Stimulated activated CD8-positive, alpha-beta memory T cell treated with anti-CD3 and anti-CD28 coated beads, Interleukin-15, amount 100 ng/mL, for 24 hours (primary cell): ENCODE results near the gene PTPRD.

Source experiments
- DNase-seq: peaks from one replicate; pipeline ENCODE4 v3.0.0-alpha.2; 2020; ENCODE audit warnings: low read depth

Gene PTPRD

DNA sequence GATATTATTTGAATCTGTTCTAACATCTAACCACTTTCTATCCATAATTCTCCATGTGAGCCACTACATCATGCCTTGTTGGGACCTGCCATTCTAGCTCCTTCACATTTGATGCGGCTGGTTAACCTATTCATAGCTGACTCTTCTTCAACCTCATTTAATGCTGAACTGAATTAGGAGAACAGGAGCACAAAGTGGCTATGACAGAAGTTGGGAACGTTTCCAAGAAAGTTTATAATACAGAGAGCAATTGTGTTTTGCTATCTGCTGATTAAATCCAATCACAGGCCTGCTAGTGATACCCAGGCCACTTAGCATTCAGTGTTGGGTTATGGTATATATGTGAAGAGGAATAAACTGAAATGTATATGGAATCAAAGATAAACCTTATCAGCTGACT is 440.3 kb downstream of the PTPRD start:
- DNase-seq = no peak

DNA sequence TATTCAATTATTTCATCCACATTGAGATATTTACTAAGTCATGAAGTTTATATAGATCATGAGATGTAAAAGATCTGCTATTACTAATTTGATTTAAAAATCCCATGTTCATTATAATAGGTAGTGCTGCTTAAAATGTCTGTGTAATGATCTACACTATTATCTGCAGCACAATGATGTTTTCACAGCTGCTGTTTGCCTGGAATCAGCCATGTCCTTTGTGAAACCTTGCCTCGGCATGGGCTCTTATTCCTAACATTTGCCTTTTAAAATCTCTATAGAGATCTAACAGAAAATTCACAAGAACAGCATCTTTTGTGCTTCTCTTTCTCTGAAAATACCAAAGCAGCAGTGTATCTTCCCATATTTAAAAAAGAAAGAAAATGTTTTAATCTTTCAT is 444.6 kb downstream of the PTPRD start:
- DNase-seq = no peak

DNA sequence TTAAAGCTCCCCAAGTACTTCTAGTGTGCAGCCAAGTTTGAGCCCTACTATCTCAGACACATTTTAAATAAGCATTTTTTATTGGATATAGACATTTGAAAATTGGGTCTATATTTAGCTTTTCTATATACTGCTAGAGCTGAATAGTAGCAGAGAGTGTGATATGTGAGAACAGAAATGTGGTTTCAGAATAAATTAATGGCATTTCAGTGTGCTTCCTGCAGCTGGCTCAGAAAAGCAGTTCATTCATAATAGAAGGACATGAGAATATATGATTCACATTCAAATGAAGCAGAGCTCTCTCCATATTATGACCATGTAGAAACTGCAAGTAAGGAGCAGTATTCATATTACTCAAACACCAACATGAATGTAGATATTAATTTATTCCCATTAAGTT is 464.0 kb downstream of the PTPRD start:
- no peak for DNase-seq

DNA sequence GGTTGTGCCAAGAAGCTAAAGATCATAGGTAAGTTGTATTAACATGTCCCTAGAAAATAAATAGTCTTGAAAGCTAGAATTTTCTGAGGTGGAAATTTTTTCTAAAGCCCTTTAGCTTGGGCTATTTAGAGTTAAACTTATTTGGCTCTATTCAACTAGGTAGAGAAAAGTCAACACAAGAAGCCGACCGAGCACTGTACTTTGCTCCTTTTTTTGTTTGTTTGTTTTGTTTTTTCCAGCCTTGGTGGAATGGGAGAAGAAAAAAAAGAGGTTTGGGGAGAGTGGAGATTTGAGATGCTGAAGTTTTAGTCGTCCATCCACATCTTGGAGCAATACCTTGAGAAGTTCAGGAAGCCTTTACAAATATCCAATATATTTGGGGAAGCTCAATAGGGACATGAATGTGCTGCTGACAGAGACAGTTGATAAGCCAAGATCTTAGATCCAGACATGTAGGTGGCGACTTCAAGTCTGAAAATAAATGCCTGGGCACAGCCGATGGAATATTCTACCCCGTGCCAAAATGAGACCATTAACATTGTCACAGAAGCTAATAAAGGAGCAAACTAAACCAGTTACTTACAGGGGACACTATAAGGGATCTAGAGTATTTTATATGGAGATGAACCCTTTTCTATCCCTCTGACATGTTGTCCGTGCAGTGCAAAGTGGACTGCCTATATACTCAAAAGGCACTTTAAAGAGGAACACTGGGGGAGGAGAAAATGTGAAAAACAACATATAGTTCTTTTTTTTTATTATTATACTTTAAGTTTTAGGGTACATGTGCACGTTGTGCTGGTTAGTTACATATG is 466.1 kb downstream of the PTPRD start:
- no peak for DNase-seq

DNA sequence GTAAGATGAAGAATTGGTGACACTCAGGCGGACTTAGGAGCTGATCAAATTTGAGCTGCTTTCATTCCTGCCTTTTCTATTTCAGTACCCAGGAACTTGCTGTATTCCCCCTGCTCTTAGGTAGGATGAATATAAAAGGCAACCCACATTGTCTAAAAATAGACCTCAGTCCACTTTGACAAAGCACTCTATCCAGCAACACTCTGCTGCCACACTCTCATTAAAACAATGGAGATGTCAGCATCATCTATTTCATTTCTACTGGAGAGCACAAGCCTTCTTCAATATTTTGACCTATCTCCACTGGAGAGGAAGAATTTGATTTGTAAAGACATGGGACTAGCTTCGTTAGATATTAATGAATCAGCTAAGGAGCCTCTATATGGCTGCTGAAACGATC is 468.4 kb downstream of the PTPRD start:
- no peak for DNase-seq

DNA sequence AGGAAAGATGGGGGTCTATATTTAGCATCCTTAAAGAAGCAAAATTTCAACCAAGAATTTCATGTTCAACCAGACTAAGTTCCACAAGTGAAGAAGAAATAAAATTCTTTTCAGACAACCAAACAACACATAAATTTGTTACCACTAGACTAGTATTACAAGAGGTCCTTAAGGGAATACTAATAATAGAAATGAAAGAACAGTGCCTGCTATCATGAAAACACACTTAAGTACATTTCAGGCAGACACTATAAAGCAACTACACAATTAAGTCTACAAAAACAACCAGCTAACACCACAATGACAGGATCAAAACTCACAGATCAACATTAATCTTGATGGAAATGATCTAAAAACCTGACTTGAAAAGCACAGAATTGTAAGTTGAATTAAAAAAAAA is 477.2 kb downstream of the PTPRD start:
- DNase-seq = no peak

DNA sequence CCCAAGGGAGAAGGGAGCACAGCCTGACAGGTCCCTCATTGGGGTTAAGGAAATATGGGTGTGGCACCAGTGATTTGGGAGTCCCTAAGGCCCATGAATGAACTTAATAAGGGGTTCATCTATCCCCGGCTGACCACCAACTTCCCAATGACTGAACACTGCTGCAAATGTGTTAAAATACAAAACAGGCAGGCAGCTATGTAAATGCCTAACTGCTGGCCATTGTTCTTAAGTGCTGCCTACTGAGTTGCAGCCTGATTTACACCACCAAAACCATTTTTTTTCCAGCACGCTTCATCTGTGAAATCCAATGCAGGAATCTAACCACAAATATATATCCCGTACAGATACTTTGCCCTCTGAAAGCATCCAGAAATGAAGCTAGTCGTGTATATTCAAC is 478.5 kb downstream of the PTPRD start:
- no peak for DNase-seq

DNA sequence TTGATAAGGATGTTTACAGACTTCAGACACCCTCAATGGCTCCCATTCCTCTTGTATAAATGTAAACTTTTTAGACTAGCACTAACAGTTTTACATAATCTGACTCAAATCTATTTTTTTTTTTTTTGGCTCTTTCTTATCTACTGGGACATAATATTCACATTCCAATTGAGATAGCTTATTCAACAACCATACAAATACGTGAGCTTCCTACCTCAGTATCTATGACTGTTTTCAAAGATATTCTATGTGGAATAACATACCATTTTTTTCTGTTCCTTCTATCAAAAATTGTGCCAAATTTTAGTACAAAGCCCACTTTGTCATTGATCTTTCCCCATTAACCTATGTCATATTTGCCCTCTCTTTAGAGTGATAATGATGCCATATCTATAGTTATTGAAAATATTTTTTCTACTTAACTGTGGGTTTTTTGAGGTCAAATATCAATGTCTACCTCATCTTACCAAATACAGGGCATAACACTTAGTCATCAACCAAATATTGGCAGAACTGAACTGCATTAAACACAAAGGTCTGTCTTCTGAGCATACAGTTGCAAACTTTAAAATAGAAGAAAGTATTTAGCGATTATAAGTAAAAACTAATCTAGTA is 482.6 kb downstream of the PTPRD start:
- DNase-seq = no peak

DNA sequence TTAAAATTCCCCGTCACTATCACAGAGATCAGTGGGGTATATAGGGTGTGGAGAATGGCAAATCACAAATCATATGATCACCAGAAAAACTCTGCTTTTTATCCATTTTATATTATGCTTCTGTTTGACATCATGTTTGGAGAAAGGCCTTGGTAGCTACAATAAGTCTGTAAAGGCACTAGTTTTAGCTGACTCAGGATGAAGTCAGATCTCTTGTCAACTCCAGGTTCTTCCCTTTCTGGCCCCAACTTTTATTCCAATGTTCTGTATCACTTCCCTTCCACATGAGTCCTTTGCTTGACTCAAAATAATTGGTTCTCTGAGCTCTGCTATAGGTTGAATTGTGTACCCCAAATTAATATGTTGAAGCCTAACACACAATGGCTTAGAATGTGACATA is 484.9 kb downstream of the PTPRD start:
- DNase-seq = no peak

DNA sequence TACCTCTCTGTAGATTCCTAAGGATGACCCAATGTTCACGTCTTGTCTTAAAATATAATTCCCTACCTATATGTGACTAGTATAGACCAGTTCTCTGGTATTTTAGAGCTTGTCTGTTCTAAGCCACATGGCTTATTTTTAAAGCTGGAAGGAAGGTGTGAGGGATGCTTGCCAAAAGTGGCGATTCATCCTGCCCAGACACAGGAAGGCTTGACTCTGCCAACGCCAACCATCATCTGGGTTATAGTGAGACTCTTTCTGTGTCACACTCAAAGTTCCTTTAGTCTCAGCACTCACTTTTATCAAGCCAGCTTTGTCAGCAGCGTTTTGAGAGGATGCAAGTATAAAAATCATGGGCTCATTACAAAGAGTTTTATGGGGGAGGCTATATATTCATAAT is 500.0 kb downstream of the PTPRD start:
- DNase-seq = no peak

DNA sequence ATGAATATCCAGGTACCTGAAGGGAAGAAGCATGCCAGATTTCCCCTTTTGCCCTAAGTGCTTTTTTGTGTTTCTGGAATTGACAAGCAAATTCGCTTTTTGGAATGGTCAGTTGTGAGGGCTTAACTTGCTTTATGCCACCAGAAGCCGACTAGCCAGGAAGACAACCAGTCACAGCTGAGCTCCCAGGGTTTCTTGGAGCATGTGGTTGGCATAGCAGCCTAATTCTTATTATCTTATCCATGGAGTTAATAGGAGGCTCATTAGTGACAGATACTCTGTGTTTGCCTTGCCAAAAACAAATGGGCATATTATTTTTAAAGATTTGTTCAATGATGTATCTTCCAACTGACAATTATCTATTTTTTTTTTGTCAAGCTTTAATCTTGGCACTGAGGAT is 500.7 kb downstream of the PTPRD start:
- no peak for DNase-seq

DNA sequence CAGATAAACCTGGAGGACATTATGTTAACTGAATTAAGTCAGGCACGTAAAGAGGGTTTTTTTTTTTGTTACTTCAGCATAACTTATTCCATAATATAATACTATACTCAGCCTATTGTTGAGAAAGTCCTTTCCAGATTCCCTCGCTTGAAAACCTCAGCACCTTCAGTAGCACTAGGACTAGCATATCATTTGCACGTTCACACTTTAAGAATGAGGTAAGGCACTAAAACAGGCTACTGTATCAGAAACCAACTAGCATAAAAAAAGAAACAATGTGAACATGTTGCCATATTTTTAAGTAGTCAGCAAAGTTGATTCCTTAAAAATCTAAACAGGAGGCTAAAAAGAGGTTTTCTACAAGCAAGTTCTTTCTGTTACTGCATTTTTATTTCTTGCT is 504.0 kb downstream of the PTPRD start:
- DNase-seq = no peak

DNA sequence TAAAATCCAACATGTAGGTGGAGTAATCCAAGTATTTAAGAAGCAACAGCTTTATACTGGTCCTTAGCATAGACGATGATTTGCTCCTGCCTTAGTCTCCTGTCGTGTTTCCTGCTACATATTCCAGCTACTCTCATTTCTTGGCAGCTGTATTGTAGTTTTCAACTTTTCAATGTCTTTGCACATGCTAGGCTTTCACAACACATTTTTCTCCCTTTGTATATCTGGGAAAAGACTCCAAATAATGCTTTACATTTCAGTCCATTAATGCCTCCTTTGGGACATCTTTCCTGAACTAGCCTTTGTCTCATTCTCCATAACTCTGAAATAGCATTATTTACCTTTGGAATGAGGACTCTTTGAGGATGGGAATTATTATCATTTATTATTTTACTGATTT is 508.0 kb downstream of the PTPRD start:
- DNase-seq = no peak

DNA sequence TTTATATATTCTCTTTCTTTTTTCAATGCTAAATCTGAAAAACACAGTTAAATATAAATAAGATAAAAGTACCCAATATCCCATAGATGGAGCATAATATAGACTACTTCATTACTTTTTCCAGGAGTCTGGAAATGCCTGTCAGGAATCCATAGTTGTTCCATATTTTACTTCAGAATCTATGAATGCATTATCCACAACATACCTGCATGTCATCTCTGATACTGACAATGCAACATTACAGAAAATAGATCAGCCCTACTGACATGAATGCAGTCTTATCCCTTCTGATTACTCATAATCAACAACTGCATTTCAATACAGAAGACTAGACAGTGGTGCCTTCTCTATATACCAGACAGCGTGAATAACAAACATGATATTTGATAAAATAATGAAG is 517.6 kb downstream of the PTPRD start:
- no peak for DNase-seq

DNA sequence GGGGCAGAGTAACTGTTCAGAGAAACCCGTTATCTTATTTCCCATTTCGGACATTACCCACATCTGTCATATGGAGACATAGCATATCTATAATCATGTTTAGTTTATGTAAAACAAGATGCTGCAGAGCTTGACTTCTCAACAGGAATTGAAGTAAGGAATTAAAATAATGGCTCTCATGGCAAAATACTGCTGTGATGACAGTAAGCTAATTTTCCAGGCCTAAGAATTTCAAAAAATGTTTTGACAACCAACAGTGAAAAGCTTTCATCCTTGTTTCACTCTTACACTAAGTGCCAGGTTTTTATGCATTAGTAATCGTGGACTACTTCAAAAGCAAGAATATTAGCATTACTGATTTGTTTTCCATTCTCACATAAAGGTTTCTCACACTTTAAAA is 518.2 kb downstream of the PTPRD start:
- no peak for DNase-seq

DNA sequence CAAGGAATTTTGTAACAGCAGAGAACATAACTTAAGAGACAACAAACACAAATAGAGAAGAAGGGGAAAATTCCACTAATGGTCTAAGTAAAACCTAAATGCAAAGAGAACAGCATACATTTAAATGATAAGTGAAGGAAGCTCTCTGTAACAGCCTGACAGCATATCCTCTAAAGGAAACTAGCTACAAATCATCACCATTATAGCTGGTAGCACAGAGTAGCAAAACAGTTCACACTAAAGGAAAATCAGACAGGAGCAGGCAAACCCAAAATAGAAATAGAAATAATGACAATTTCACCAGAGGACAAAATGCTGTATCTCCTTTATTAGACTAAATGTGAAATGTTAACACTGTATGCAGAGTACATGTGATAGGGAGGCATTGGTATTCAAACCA is 532.8 kb downstream of the PTPRD start:
- DNase-seq = no peak

DNA sequence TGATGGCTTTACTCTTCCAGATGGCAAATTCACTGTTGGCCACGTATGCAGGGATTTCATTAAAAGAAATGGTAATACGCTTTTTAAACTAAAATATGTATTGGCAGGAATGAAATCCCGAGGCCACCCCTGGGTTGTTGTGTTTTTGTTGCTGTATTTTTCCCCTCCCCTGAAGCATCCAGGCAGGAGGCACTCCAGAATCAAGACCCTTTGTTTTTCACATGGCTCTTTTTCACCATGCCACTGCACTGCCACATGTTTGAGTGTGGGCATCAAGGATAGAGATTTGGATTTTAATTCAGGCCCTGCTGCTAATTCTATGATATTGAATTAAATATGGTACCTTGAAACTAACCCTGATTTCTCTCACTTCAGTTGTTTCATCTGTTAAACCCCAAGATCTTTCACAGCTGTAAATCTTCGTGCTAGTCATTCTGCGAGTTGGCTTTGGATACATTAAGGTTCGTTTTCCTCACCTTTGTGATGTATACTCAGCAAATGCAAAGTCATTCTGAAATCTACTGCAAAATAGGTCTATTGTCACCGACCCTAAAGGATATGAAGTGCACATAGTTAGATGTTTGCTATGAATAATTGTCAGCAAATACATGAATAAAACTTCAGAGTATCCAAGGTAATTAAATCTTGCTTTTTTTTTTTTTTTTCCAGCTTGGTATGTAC is 533.4 kb downstream of the PTPRD start:
- DNase-seq = no peak

DNA sequence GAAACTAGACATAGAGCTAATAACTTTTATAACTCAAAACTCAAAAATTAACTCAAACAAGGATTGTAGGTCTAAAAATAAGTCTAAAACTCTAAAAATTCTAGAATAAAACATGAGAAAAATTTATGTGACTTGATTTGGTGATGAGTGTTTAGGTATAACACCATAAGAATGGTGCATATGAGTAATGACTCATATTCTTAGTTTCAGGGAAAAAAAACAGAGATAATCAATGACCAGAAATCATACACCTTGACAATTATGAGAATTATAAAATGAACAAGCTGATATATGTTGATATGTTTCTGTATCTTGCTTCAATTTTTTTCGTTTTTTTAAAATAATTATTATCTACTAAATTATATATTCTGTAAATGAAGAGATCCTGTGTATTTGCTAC is 541.2 kb downstream of the PTPRD start:
- no peak for DNase-seq

DNA sequence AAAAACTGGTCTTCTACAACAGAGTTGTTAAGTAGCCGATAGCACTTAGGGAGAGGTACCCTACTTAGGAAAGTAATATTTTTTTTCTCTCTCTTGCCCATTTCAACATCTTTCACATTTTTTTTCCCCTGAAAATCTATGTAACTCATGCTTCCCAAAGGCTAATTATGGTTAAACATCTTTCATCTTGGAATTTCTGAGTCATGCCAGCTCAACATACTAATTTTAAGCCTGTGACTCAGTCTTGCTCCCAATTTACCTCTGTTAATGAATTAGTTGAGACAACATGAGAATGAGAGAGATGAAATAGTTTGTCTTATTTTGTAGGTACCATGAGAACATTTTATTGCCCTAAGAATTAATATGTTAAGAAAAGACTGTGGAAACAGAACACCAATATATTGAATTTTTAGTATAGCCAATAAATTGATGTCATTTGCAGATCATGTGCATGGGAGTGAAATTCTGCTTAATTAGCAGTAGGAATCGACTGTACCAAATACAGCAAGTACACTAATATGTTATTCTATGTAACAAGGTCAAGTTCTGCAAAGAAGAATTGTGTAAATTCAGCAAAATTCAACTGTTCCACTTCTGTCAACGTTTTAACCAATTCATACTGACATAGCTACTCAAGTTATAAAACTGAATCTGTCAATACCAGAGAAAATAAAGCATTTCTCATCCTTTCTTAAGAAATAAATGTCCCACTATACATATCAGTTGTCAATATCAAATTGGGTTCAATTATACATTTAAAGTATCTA is 550.0 kb downstream of the PTPRD start:
- no peak for DNase-seq

DNA sequence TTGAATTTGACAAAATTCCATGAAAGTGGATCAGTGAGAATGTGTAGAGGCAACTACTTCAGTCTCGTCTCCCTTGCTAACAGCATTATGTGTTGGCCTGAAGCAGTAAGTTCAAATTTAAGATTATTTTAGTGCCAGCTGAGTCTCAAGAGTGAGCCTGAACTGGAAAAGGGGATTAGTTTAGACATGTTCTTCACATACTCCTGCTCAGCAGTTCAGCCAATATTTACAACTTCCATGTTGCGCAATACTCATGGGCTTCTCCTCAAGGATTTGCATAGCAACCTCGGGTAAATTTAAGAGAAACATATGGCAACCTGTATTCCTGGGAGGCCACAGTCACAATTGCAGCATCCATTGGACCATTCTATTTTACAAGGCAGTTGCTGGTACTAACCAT is 553.8 kb downstream of the PTPRD start:
- DNase-seq = no peak

DNA sequence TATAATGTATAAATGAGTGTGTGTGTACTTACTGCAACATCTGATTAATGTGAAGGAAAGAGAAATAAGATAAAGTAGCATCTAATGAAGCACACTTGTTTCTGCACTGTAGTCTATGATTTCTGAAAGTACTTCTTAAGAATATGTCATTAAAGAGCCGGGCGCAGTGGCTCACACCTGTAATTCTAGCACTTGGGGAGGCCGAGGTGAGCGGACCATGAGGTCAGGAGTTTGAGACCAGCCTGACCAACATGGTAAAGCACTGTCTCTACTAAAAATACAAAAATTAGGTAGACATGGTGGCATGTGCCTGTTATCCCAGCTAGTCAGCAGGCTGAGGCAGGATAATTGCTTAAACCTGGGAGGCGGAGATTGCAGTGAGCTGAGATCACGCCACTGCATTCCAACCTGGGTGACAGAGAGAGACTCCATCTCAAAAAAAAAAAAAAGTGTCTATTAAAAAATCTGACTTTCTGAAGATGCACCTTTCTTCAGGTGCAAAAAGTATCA is 556.9 kb downstream of the PTPRD start:
- DNase-seq = no peak

DNA sequence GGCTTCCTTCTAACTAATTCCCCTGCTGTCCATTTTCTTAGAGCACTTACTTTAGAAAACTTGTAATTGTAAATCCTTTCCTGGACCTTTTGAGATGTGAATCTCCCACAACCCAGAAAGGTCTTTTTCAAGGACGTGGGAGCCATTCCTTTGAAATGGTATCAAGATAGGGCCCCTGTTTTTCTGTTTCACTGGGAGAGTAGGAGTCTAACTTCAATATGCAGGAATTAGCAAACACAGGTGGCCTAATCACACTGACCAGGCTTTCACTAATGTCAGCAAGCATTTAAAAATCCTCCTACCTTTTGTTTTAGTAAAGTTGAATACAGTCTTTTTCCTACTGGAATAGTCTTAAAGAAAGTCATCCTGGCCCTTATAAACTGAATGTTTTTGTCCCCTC is 558.3 kb downstream of the PTPRD start:
- no peak for DNase-seq

DNA sequence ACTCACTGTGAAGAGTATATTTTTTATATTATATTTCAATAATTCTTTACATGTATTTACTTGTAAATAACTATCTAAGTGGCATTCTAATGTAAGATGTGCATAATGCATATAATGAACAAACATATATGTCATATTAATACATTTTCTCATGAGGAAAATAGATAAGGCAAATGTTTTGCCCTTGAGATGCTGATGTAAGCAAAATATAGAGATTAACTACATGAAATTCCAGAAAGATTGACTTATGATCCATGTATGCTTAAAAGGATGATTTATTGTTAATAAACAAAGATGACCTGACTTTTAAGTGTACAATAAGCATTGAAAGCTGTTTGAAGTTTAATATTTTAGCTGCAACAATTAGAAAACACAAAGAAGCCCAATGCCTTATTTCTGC is 559.9 kb downstream of the PTPRD start:
- DNase-seq = no peak
